Activated CD8-positive, alpha-beta T cell treated with anti-CD3 and anti-CD28 coated beads, Interleukin-2, amount 10 ng/mL, durations not matched to agents 7 days and 5 days (primary cell): ENCODE results near the gene TNFRSF19. TPM values are rescaled to one million over a fixed set of nuclear protein-coding genes. Genes with fewer than 3 reads are reported as not detected.
"Not testable (repeated sequence)": the region's sequence is repeated elsewhere in the genome, so short reads cannot be mapped to it uniquely, and the experiment has no call there.

Source experiments
- ATAC-seq: fragments of 150-1000 bp; cut with Tn5 transposase; one replicate; pipeline ENCODE4 v1.10.0; 2021; ENCODE audit warnings: moderate library complexity
- CTCF ChIA-PET: fragments of 350-600 bp; sonication (Branson Sonifier 250); formaldehyde crosslinking; loops from one replicate; lab custom pipeline; 2021; ENCODE audit warnings: antibody characterized with exemption; lab: Charles Lee
- POLR2A ChIA-PET: fragments of 350-600 bp; sonication (Branson Sonifier 250); formaldehyde crosslinking; loops from one replicate; lab custom pipeline; 2021; ENCODE audit warnings: antibody characterized with exemption; lab: Charles Lee
- DNase-seq: peaks from one replicate; pipeline ENCODE4 v3.0.0-alpha.2; 2020
- H3K27ac Mint-ChIP-seq: one replicate; pipeline ENCODE4 v1.8.0; 2021; ENCODE audit warnings: mild to moderate bottlenecking, mixed read lengths
- H3K27me3 Mint-ChIP-seq: one replicate; pipeline ENCODE4 v1.8.0; 2021; ENCODE audit warnings: low read depth, mixed read lengths
- H3K36me3 Mint-ChIP-seq: one replicate; pipeline ENCODE4 v1.8.0; 2021; ENCODE audit warnings: low read depth, mixed read lengths
- H3K4me1 Mint-ChIP-seq: one replicate; pipeline ENCODE4 v1.8.0; 2021; ENCODE audit warnings: low read depth, mixed read lengths
- H3K4me3 Mint-ChIP-seq: one replicate; pipeline ENCODE4 v1.8.0; 2021; ENCODE audit warnings: mild to moderate bottlenecking, mixed read lengths
- H3K9me3 Mint-ChIP-seq: one replicate; pipeline ENCODE4 v1.8.0; 2022; ENCODE audit warnings: mixed read lengths; ENCODE audit not compliant: insufficient read depth
- total RNA-seq, 2 experiments: library from RNA; stranded (reverse); gene quantifications; one replicate each; pipeline ENCODE4 v1.2.3, GENCODE V29; 2021

The TNFRSF19 gene
- total RNA-seq, 2 experiments from 2014 or later = 0.11 TPM; not detected in 1

- H3K4me1 Mint-ChIP-seq = no peaks in the 10 kb centered on the region
- ChIA-PET CTCF (no interaction called here), POLR2A (no interaction called here)
- DNase-seq (no peak), ATAC-seq (no peak)
- H3K4me3 Mint-ChIP-seq = no peak overlapping the region
- no peaks in the 10 kb centered on the region for H3K9me3 Mint-ChIP-seq
- no peaks in the 10 kb centered on the region for H3K36me3 Mint-ChIP-seq
- H3K27ac Mint-ChIP-seq = no peak overlapping the region
- peaks cover 15% of the 10 kb centered on the region for H3K27me3 Mint-ChIP-seq
These were observed 102.4 kb downstream of the TNFRSF19 start for GRCh38 chr13:23672616-23673015.

- no peaks in the 10 kb centered on the region for H3K9me3 Mint-ChIP-seq
- no peak overlapping the region for H3K4me3 Mint-ChIP-seq
- ChIA-PET CTCF (no interaction called here), POLR2A (interaction anchor here (0.6 kb wide), 1 partner anchor 936 kb away, joined by 3 read pairs; no protein-coding TSS in a partner anchor)
- no peaks in the 10 kb centered on the region for H3K36me3 Mint-ChIP-seq
- no peak for ATAC-seq
- no peaks in the 10 kb centered on the region for H3K4me1 Mint-ChIP-seq
- H3K27ac Mint-ChIP-seq = no peak overlapping the region
- H3K27me3 Mint-ChIP-seq = peaks cover 15% of the 10 kb centered on the region
- DNase-seq = no peak
These were observed 103.1 kb downstream of the TNFRSF19 start for GRCh38 chr13:23673354-23673753.

GRCh38 chr13:23673867-23674605 is 103.8 kb downstream of the TNFRSF19 start:
- H3K36me3 Mint-ChIP-seq = no peaks in the 10 kb centered on the region
- peaks cover 5% of the 10 kb centered on the region for H3K4me1 Mint-ChIP-seq
- POLR2A ChIA-PET = interaction anchor here (0.6 kb wide), 1 partner anchor 936 kb away, joined by 3 read pairs; no protein-coding TSS in a partner anchor
- H3K27ac Mint-ChIP-seq = no peak overlapping the region
- H3K9me3 Mint-ChIP-seq = no peaks in the 10 kb centered on the region
- ATAC-seq (no peak), DNase-seq (no peak)
- H3K27me3 Mint-ChIP-seq = peaks cover 15% of the 10 kb centered on the region
- no peak overlapping the region for H3K4me3 Mint-ChIP-seq
- CTCF ChIA-PET = no interaction called here

GRCh38 chr13:23674795-23675640 is 104.8 kb downstream of the TNFRSF19 start:
- H3K27me3 Mint-ChIP-seq = peaks cover 15% of the 10 kb centered on the region
- no peak overlapping the region for H3K4me3 Mint-ChIP-seq
- DNase-seq (no peak), ATAC-seq (no peak)
- ChIA-PET POLR2A (no interaction called here), CTCF (interaction anchor here (1.0 kb wide), 1 partner anchor 7 kb away, joined by 3 read pairs; no protein-coding TSS in a partner anchor)
- no peaks in the 10 kb centered on the region for H3K36me3 Mint-ChIP-seq
- H3K9me3 Mint-ChIP-seq = no peaks in the 10 kb centered on the region
- no peak overlapping the region for H3K27ac Mint-ChIP-seq
- H3K4me1 Mint-ChIP-seq = peaks cover 15% of the 10 kb centered on the region

- H3K36me3 Mint-ChIP-seq, POLR2A ChIA-PET, H3K4me3 Mint-ChIP-seq, H3K9me3 Mint-ChIP-seq, ATAC-seq, CTCF ChIA-PET, DNase-seq, H3K27ac Mint-ChIP-seq: not testable (repeated sequence)
- H3K27me3 Mint-ChIP-seq = peaks cover 12% of the 10 kb centered on the region
- peaks cover 15% of the 10 kb centered on the region for H3K4me1 Mint-ChIP-seq
These were observed 107.6 kb downstream of the TNFRSF19 start for GRCh38 chr13:23677679-23678288.

GRCh38 chr13:23678795-23679194 is 108.6 kb downstream of the TNFRSF19 start:
- DNase-seq (no peak), ATAC-seq (no peak)
- H3K27ac Mint-ChIP-seq = no peak overlapping the region
- H3K4me3 Mint-ChIP-seq = no peak overlapping the region
- H3K27me3 Mint-ChIP-seq = peaks cover 7% of the 10 kb centered on the region
- ChIA-PET CTCF (no interaction called here), POLR2A (no interaction called here)
- H3K4me1 Mint-ChIP-seq = peaks cover 15% of the 10 kb centered on the region
- H3K36me3 Mint-ChIP-seq = peaks cover under 1% of the 10 kb centered on the region
- H3K9me3 Mint-ChIP-seq = peaks cover 3% of the 10 kb centered on the region

- peaks cover 4% of the 10 kb centered on the region for H3K9me3 Mint-ChIP-seq
- ATAC-seq (peak; percentile 74), DNase-seq (peak; percentile 38)
- POLR2A ChIA-PET = no interaction called here
- H3K4me3 Mint-ChIP-seq = no peak overlapping the region
- CTCF ChIA-PET = no interaction called here
- H3K27ac Mint-ChIP-seq = peak overlapping the region; percentile 17
- H3K4me1 Mint-ChIP-seq = peaks cover 15% of the 10 kb centered on the region
- H3K27me3 Mint-ChIP-seq = peaks cover 5% of the 10 kb centered on the region
- H3K36me3 Mint-ChIP-seq = peaks cover 1% of the 10 kb centered on the region
These were observed 109.0 kb downstream of the TNFRSF19 start for GRCh38 chr13:23679220-23679619.

GRCh38 chr13:23680845-23681669 is 110.8 kb downstream of the TNFRSF19 start:
- ChIA-PET CTCF (interaction anchor here (1.2 to 1.6 kb wide), 2 partner anchors 9 to 22 kb away, joined by 3 to 4 read pairs; no protein-coding TSS in a partner anchor), POLR2A (interaction anchor here (0.6 kb wide), 1 partner anchor 106 kb away, joined by 3 read pairs; no protein-coding TSS in a partner anchor)
- no peak for DNase-seq
- Mint-ChIP-seq H3K4me3 (no peak overlapping the region), H3K27ac (no peak overlapping the region), H3K9me3 (peaks cover 17% of the 10 kb centered on the region), H3K36me3 (peaks cover 6% of the 10 kb centered on the region), H3K4me1 (peaks cover 15% of the 10 kb centered on the region), H3K27me3 (no peaks in the 10 kb centered on the region)
- no peak for ATAC-seq

GRCh38 chr13:23683084-23683483 is 112.9 kb downstream of the TNFRSF19 start:
- Mint-ChIP-seq H3K4me1 (peaks cover 15% of the 10 kb centered on the region), H3K9me3 (peaks cover 17% of the 10 kb centered on the region), H3K4me3 (no peak overlapping the region), H3K27me3 (no peaks in the 10 kb centered on the region), H3K36me3 (peaks cover 6% of the 10 kb centered on the region), H3K27ac (no peak overlapping the region)
- POLR2A ChIA-PET = no interaction called here
- CTCF ChIA-PET = no interaction called here
- no peak for ATAC-seq
- no peak for DNase-seq

GRCh38 chr13:23684647-23685046 is 114.4 kb downstream of the TNFRSF19 start:
- Mint-ChIP-seq H3K27me3 (no peaks in the 10 kb centered on the region), H3K4me1 (peaks cover 3% of the 10 kb centered on the region), H3K36me3 (peaks cover 6% of the 10 kb centered on the region), H3K4me3 (no peak overlapping the region), H3K27ac (no peak overlapping the region), H3K9me3 (peaks cover 17% of the 10 kb centered on the region)
- ChIA-PET CTCF (no interaction called here), POLR2A (no interaction called here)
- ATAC-seq (no peak), DNase-seq (no peak)

GRCh38 chr13:23685416-23685815 is 115.2 kb downstream of the TNFRSF19 start:
- ATAC-seq (no peak), DNase-seq (no peak)
- CTCF ChIA-PET = no interaction called here
- Mint-ChIP-seq H3K27me3 (no peaks in the 10 kb centered on the region), H3K9me3 (peaks cover 17% of the 10 kb centered on the region), H3K4me1 (no peaks in the 10 kb centered on the region), H3K36me3 (peaks cover 6% of the 10 kb centered on the region), H3K27ac (no peak overlapping the region), H3K4me3 (no peak overlapping the region)
- POLR2A ChIA-PET = no interaction called here
